HEK293 (cell line): Measurements from ENCODE around the gene APOB.

Experiments
- ZNF362 ChIP-seq: fragments of 450-650 bp; formaldehyde crosslinking; IDR thresholded peaks from 2 replicates; pipeline ENCODE4 v1.5.1; 2016; ENCODE audit warnings: missing biosample characterization, missing genetic modification characterization
- ZNF37A ChIP-seq: fragments of 450-650 bp; IDR thresholded peaks from 2 replicates; pipeline ENCODE4 v1.5.1; 2018; ENCODE audit warnings: missing biosample characterization, missing genetic modification characterization

- TF ChIP-seq ZNF37A (tag by site-specific recombination): no peak
- TF ChIP-seq ZNF362 (tag by site-specific recombination): no peak
Observed at GRCh38 chr2:21055451-21055850, 11.6 kb upstream of the APOB start.
